Measurements from ENCODE around the gene ZNF391.

ZNF391 gene

DNA sequence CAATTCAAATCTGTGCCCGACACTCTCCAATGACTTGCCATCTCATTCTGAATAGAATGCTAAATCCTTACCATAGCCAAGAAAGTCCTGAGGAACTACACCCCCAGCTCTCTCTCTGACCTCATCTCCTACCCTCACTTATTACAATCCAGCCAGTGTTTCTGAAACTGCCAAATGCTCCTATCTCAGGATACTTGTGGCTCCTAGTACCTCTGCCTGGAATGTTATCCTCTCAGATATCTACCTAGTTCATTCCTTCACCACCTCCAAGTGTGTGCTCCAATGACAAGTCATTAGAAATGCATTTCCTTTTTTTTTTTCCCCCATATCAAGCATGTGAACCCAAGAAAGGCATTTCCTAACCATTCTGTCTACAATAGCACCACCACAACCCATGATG lies 59.9 kb downstream of the ZNF391 start:
- no peak for DNase-seq (ENCODE audit: extremely low read depth, low read depth)
- no peak for TF ChIP-seq CTCF (IDR thresholded peaks at IDR 0.05; ENCODE audit: low read depth, low read length)

DNA sequence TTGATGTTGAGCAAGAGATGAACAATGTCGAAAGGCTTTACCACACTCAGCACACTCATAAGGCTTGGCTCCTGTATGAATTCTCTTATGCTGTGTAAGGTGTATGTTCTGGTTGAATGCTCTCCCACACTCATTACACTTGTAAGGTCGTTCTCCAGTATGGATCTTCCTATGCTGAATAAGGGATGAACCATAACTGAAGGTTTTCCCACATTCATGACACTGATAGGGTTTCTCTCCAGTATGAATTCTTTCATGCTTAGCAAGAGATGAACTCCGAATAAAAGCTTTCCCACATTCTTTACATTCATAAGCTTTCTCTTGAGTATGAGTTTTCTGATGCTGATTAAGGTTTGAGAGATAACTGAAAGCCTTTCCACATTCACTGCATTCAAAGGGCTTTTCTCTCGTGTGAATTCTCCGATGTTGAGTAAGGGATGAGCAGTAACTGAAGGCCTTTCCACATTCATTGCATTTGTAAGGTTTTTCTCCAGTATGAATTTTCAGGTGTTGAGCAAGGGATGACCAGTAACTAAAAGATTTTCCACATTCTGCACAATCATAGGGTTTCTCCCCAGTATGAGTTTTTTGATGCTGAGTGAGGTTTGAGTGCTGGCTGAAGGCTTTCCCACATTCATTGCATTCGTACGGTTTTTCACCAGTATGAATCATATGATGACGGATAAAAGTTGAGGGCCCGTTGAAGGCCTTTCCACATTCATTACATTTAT lies 63.3 kb downstream of the ZNF391 start:
- TF ChIP-seq CTCF (IDR thresholded peaks at IDR 0.05; ENCODE audit: low read depth, low read length): no peak
- no peak for DNase-seq (ENCODE audit: extremely low read depth, low read depth)

DNA sequence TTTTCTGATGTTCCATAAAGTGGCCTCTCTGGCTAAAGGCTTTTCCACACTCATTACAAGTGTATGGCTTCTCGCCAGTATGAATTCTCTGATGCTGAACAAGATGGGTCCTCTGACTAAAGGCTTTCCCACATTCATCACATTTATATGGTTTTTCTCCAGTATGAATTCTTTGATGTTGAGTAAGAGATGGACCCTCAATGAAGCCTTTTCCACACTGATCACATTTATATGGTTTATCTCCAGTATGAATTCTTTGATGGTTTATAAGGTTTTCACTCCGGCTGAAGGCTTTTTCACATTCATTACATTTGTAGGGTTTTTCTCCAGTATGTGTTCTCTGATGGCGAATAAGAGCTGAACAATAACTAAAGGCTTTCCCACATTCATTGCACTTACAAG lies 63.9 kb downstream of the ZNF391 start:
- no peak for TF ChIP-seq CTCF (IDR thresholded peaks at IDR 0.05; ENCODE audit: low read depth, low read length)

More for the DNA sequence above, 63.9 kb downstream of the ZNF391 start:
- no peak for DNase-seq (ENCODE audit: extremely low read depth, low read depth)

Measured in AG09319 (cell line).